Osteoblast (primary cell): ENCODE data around the gene DPP6. TPM values are rescaled to one million over a fixed set of nuclear protein-coding genes. Genes with fewer than 3 reads are reported as not detected.

ENCODE experiments used
- DNase-seq: peaks from one replicate; pipeline ENCODE4 v3.0.0; 2011; ENCODE audit warnings: low spot score, mixed read lengths; ENCODE audit not compliant: insufficient read length; ENCODE audit errors: missing footprints
- H2AFZ ChIP-seq: 2 replicates; pipeline ENCODE4 v1.6.0; 2011; ENCODE audit warnings: mild to moderate bottlenecking, low read length
- H3K27ac ChIP-seq: 2 replicates; pipeline ENCODE4 v1.5.1; 2011; ENCODE audit warnings: mild to moderate bottlenecking, low read depth, low read length, moderate library complexity
- H3K27me3 ChIP-seq: 2 replicates; pipeline ENCODE4 v1.6.0; 2012; ENCODE audit warnings: mild to moderate bottlenecking, control low read depth, inconsistent platforms, low read length, moderate library complexity; ENCODE audit not compliant: insufficient read depth
- H3K36me3 ChIP-seq: 2 replicates; pipeline ENCODE4 v1.5.1; 2011; ENCODE audit warnings: mild to moderate bottlenecking, low read length, control low read depth, moderate library complexity; ENCODE audit not compliant: insufficient read depth
- H3K4me1 ChIP-seq: 2 replicates; pipeline ENCODE4 v1.5.1; 2011; ENCODE audit warnings: mild to moderate bottlenecking, low read length, control low read depth, moderate library complexity; ENCODE audit not compliant: insufficient read depth
- H3K4me2 ChIP-seq: 2 replicates; pipeline ENCODE4 v1.6.0; 2011; ENCODE audit warnings: mild to moderate bottlenecking, low read length; ENCODE audit not compliant: insufficient read depth
- H3K4me3 ChIP-seq: fragments of 200-600 bp; sonication (generic); 3 replicates; pipeline ENCODE4 v1.5.1; 2012; ENCODE audit warnings: mild to moderate bottlenecking, low read length, inconsistent platforms; ENCODE audit not compliant: insufficient read depth
- H3K79me2 ChIP-seq: 2 replicates; pipeline ENCODE4 v1.6.0; 2012; ENCODE audit warnings: mild to moderate bottlenecking, low read length, control low read depth, inconsistent platforms; ENCODE audit not compliant: insufficient read depth
- H3K9me3 ChIP-seq: 2 replicates; pipeline ENCODE4 v1.5.1; 2011; ENCODE audit warnings: low read depth, low read length, control low read depth
- H4K20me1 ChIP-seq: 2 replicates; pipeline ENCODE4 v1.6.0; 2012; ENCODE audit warnings: mild to moderate bottlenecking, low read length, control low read depth; ENCODE audit not compliant: insufficient read depth
- total RNA-seq: library from RNA; depleted of rRNA; stranded (reverse); fragments of >200 nt; gene quantifications from 2 replicates; pipeline ENCODE4 v1.2.3, GENCODE V29; 2012
- TF ChIP-seq, protein P1 (sequence below): IDR thresholded peaks from 2 replicates; pipeline ENCODE4 v1.5.1; 2011; ENCODE audit warnings: mild to moderate bottlenecking, low read depth, low read length, moderate library complexity; ENCODE audit errors: extremely low read depth

DPP6 gene
- total RNA-seq, 1 donor: not detected

- no peak for DNase-seq
- Histone ChIP-seq H3K36me3 (no peaks in the 10 kb centered on the region), H3K9me3 (no peaks in the 10 kb centered on the region), H3K4me1 (no peaks in the 10 kb centered on the region), H3K4me2 (no peak overlapping the region), H3K4me3 (no peak overlapping the region), H3K27ac (no peak overlapping the region), H2AFZ (no peak overlapping the region), H3K79me2 (no peaks in the 10 kb centered on the region), H3K27me3 (no peaks in the 10 kb centered on the region), H4K20me1 (no peaks in the 10 kb centered on the region)
- TF ChIP-seq, protein P1, sequence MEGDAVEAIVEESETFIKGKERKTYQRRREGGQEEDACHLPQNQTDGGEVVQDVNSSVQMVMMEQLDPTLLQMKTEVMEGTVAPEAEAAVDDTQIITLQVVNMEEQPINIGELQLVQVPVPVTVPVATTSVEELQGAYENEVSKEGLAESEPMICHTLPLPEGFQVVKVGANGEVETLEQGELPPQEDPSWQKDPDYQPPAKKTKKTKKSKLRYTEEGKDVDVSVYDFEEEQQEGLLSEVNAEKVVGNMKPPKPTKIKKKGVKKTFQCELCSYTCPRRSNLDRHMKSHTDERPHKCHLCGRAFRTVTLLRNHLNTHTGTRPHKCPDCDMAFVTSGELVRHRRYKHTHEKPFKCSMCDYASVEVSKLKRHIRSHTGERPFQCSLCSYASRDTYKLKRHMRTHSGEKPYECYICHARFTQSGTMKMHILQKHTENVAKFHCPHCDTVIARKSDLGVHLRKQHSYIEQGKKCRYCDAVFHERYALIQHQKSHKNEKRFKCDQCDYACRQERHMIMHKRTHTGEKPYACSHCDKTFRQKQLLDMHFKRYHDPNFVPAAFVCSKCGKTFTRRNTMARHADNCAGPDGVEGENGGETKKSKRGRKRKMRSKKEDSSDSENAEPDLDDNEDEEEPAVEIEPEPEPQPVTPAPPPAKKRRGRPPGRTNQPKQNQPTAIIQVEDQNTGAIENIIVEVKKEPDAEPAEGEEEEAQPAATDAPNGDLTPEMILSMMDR: no peak
These were observed 629.8 kb downstream of the DPP6 start for GRCh38 chr7:154682003-154682402.

- Histone ChIP-seq H3K4me2 (no peak overlapping the region), H3K27me3 (no peaks in the 10 kb centered on the region), H4K20me1 (no peaks in the 10 kb centered on the region), H3K4me3 (no peak overlapping the region), H2AFZ (no peak overlapping the region), H3K9me3 (no peaks in the 10 kb centered on the region), H3K79me2 (no peaks in the 10 kb centered on the region), H3K27ac (no peak overlapping the region), H3K36me3 (no peaks in the 10 kb centered on the region), H3K4me1 (no peaks in the 10 kb centered on the region)
- no peak for DNase-seq
- TF ChIP-seq, protein P1: no peak
These were observed 632.7 kb downstream of the DPP6 start for GRCh38 chr7:154684666-154685563.

DNA sequence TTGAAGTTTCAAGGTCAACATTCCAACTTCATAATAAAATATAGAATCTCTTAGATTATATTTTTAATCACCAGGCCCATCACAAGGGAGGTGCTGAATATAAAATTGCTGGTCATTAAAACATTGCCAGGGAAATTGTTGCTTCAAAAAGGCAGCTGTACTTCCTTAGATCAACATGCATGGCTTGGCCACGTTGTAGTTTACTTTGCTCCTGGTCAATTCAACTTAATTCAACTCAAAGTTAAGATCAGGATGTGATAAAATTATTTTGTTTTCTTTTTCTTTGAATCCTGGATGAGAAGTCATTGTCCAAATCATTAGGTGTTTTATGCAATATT lies 633.3 kb downstream of the DPP6 start:
- no peaks in the 10 kb centered on the region for H3K36me3 ChIP-seq
- H3K9me3 ChIP-seq: no peaks in the 10 kb centered on the region
- no peak overlapping the region for H3K4me2 ChIP-seq
- no peaks in the 10 kb centered on the region for H3K27me3 ChIP-seq
- TF ChIP-seq, protein P1: no peak
- H3K27ac ChIP-seq: no peak overlapping the region
- no peaks in the 10 kb centered on the region for H3K4me1 ChIP-seq
- no peak for DNase-seq
- no peaks in the 10 kb centered on the region for H4K20me1 ChIP-seq
- H3K79me2 ChIP-seq: no peaks in the 10 kb centered on the region
- H3K4me3 ChIP-seq: no peak overlapping the region
- H2AFZ ChIP-seq: no peak overlapping the region

- Histone ChIP-seq H2AFZ (no peak overlapping the region), H3K4me1 (no peaks in the 10 kb centered on the region), H3K4me3 (no peak overlapping the region), H3K79me2 (no peaks in the 10 kb centered on the region), H3K4me2 (no peak overlapping the region), H3K27me3 (no peaks in the 10 kb centered on the region), H3K9me3 (no peaks in the 10 kb centered on the region), H3K27ac (no peak overlapping the region), H4K20me1 (no peaks in the 10 kb centered on the region), H3K36me3 (no peaks in the 10 kb centered on the region)
- TF ChIP-seq, protein P1: no peak
- no peak for DNase-seq
These were observed 634.1 kb downstream of the DPP6 start for GRCh38 chr7:154686305-154686704.
